HG03103 (cell line): Measurements from ENCODE around the gene TDRD9.
A peak's percentile ranks its signal among the peaks of the same experiment; 100 is the strongest.

ENCODE experiments used
- ATAC-seq: cut with Tn5 transposase; IDR thresholded peaks from one replicate; pipeline ENCODE4 v1.9.1; 2021; ENCODE audit warnings: low read depth; ENCODE audit not compliant: unreplicated experiment

Gene TDRD9

DNA sequence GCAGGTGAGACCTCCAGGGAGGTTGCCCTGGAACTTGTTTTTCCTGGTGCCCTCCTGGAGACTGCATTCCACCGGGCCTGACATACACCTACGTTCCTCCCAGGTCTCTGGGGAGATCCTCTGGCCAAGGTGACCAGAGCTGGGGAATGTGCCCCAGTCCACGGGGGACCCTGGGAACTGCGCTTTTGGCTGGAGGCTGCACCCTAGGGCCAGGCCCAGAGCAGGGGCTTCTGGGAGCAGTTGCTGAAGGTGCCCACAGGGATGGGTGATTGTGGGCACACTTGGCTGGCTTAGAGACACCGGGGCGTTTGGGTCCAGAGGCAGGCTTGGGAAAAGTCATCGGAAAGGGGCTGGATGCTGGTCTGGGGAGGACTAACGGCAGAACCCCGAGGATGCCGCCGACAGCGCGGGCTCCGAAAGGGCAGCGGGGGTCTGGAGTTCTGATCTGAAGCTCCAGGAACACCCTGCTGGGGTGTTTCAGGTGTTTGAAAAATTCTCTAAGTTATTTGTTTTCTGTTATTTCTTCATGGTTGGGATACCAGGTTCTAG lies 36.5 kb upstream of the TDRD9 start:
- no peak for ATAC-seq

DNA sequence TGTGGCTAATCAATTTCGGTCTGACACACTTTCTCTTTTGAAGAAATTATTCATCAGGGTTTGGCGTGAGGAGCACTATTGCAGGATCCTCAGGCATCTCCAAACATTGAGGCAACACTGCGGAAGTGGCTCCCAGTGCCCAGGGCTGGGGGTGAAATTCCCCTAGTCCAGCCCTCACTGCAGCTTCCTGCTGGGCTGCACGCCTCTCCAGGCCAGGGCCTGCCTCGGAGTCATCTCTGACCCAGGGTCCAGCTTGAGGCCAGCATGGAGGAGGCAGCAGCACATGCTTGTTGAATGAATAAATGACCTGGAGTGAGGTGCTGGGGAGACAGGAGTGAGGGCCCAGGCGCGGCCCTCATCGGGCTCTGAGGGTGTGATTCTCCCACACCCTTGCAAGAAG lies 36.0 kb upstream of the TDRD9 start:
- ATAC-seq = no peak

DNA sequence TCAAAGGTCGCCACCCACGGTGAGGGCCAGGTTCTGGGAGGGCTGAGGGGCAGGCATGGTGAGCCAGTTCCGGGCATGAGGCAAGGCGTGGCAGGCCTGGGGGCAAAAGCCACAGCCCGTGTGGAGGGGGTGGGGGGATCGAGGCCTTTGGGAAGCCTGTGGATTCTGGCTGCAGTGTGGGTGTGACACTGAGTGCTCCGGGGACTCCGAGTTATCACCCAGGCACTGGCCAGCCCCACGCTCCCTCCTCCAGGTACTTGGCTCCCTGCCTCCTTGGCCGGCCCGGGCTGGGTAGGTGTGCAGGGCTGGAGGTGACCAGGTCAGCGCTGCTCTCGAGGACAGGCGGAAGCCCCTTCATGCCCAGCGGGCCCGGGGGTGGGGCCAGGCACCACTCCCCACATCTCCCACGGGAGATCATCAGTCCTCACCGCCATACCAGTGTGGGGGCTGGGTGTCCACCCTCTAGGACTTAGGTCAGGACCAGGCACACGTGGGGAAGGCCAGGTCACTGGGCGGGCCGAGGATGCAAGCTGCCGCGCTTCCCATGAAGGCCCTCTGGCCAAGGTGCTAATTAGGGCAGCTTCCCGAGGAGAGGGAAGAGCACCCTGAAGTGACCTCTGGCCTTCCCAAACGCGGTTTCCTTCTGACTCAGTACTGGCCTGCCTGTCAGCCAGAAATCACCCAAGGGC lies 34.1 kb upstream of the TDRD9 start:
- no peak for ATAC-seq

- no peak for ATAC-seq
Observed at GRCh38 chr14:103894723-103895059, 33.6 kb upstream of the TDRD9 start.

GRCh38 chr14:103896578-103896977 lies 31.7 kb upstream of the TDRD9 start:
- no peak for ATAC-seq

- ATAC-seq = no peak
Observed at GRCh38 chr14:103897075-103897947, 30.9 kb upstream of the TDRD9 start.

GRCh38 chr14:103898204-103898603 lies 30.1 kb upstream of the TDRD9 start:
- no peak for ATAC-seq

- no peak for ATAC-seq
Observed at GRCh38 chr14:103898711-103899110, 29.5 kb upstream of the TDRD9 start.

DNA sequence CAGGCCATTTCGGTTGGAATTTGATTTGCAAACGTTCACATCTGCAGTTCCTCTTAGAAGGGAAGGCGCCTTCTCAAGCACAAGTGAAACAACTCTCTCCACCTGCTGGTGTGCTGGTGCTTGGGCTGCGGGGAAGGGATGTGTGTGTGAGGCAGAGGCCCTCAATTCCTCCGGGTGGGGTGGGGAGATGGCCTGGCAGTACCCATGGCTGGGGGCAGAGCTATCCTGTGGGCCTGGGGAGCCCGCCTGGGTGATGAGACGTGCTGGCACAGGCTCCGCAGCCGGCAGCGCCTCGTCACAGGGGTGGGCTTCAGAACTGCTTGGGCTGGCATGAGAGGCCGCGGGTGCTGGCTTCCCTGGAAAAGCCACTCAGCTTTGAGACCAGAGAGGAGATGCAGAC lies 28.9 kb upstream of the TDRD9 start:
- ATAC-seq = no peak

- no peak for ATAC-seq
Observed at GRCh38 chr14:103899833-103900232, 28.4 kb upstream of the TDRD9 start.

DNA sequence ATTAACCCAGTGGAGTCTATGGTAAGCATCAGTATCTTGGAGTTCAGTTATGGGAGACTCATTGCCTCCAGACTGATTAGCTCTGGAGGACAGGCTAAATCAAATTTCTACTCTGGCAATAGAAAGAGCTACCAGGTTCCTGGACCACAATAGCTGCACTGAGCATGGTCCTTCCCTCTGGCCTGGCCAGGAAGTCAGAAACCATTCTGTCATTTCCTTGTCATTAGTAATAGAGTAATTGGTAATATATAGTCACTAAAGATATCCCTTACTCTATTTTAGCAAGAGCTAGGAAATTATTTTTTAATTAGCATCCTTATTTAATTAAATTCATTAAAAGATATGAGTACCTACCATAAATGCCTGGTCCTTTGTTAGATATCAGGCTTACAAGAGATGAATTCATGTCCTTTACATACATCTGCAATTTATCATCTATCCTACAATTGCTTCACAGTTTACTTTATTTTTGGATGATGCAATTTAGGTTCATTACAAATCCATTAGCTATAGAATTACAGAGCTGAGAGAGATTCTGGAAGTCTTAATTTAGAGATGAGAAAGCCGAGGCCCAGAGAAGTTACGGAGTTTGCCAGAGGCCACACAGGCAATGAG lies 23.7 kb upstream of the TDRD9 start:
- ATAC-seq = no peak

DNA sequence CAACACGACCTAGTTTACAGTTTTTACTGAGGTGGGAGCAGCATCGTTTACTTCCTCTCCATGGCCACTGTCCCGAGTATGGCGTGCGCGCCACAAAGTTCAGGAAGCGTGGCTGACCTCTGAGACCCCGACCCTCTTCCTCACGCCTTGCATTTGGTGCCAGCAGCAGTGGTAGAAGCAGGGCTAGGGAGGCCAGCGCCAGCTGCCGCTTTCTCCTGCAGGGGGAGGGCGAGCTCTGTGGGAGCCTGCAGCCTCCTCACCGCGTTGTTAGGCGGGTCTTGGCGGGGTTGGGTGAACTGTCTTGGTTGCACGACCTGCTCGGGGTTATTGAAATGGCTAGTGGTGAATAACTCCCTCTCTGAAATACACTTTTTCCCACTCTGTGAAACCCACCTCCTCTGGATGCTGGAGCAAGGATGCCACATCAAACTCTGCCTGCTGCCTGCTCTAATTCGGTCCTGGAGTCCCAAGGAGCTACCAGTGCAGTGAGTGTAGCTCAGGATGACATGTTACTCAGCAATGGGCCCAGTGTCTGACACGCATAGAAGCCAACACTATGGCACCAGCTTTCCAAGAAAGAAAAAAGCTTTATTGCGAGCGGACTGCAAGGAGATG lies 22.3 kb upstream of the TDRD9 start:
- no peak for ATAC-seq

DNA sequence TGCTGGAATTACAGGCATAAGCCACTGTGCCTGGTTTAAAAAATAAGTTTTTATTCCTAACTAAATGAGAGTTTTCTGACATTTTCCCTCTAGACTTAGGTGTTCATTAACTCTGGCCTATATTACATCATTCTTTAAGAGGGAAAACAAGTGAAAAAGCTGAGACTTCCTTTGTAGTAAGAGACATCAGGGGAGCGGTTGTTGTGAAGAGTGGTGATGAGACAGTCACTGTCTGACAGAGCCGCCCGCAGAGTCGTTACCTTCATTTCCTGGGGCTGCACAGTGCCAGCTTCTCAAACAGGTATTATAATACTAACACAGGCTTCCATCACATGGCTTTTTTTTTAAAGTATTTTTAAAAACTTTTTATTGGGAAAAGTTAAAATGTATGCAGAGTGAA lies 19.7 kb upstream of the TDRD9 start:
- ATAC-seq = no peak

- no peak for ATAC-seq
Observed at GRCh38 chr14:103909531-103910261, 18.6 kb upstream of the TDRD9 start.

- peak; percentile 63 for ATAC-seq
Observed at GRCh38 chr14:103910262-103910935, 17.9 kb upstream of the TDRD9 start.

GRCh38 chr14:103910984-103911383 lies 17.3 kb upstream of the TDRD9 start:
- no peak for ATAC-seq

- ATAC-seq = no peak
Observed at GRCh38 chr14:103915616-103916015, 12.6 kb upstream of the TDRD9 start.

GRCh38 chr14:103916636-103917262 lies 11.5 kb upstream of the TDRD9 start:
- no peak for ATAC-seq
